Ovary (tissue), 3 donors: ENCODE results near the gene RETREG3.

ENCODE experiments used
- CTCF ChIP-seq, 3 donors: fragments of 450-650 bp in 2 of 3; fragments of 200-600 bp in 1 of 3; IDR thresholded peaks; one replicate each; pipeline versions ENCODE4 v1.5.1 to v1.8.0; 2016 to 2022; ENCODE audit warnings: antibody characterized with exemption in 3 of 3, mild to moderate bottlenecking in 1 of 3
- EP300 ChIP-seq: sonication (generic); formaldehyde crosslinking; IDR thresholded peaks from one replicate; pipeline ENCODE4 v1.6.1; 2017; ENCODE audit warnings: antibody characterized with exemption
- POLR2A ChIP-seq: fragments of 450-650 bp; IDR thresholded peaks from one replicate; pipeline ENCODE4 v1.6.1; 2017; ENCODE audit warnings: antibody characterized with exemption, mild to moderate bottlenecking, moderate library complexity
- donor health status: DM: no; HTN: no; CAD: no.

- TF ChIP-seq CTCF (IDR thresholded peaks at IDR 0.05) = no peak
- TF ChIP-seq POLR2A = no peak
- TF ChIP-seq EP300 = no peak
Observed at GRCh38 chr17:42537826-42538451, 71.2 kb downstream of the RETREG3 start.
